Measurements from ENCODE around the gene TBC1D10A. TPM values are rescaled to one million over a fixed set of nuclear protein-coding genes. Genes with fewer than 3 reads are reported as not detected.

The TBC1D10A gene
- total and polyA plus RNA-seq, 12 donors = 3.2 to 9.5 (median 5.7) TPM

DNA sequence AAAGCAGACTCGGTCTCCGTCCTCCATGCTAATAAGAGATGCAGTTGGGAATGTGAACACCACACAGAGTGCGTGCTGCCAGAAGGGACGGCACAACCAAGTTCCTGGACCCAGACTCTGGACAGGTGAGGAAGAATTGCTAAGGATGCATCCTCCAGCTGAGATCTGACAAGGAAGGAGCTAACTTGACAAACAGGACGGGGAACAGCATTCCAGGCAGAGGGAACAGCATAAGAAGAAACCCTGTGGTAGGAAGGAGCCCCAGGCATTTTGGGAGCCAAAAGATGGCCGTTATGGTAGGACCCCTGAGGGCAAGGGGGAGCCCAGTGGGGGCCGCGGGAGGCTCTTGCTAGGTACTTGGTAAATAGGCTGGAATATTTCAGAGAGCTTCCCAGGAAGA, 66.1 kb downstream of the TBC1D10A start:
- TF ChIP-seq, protein P1, sequence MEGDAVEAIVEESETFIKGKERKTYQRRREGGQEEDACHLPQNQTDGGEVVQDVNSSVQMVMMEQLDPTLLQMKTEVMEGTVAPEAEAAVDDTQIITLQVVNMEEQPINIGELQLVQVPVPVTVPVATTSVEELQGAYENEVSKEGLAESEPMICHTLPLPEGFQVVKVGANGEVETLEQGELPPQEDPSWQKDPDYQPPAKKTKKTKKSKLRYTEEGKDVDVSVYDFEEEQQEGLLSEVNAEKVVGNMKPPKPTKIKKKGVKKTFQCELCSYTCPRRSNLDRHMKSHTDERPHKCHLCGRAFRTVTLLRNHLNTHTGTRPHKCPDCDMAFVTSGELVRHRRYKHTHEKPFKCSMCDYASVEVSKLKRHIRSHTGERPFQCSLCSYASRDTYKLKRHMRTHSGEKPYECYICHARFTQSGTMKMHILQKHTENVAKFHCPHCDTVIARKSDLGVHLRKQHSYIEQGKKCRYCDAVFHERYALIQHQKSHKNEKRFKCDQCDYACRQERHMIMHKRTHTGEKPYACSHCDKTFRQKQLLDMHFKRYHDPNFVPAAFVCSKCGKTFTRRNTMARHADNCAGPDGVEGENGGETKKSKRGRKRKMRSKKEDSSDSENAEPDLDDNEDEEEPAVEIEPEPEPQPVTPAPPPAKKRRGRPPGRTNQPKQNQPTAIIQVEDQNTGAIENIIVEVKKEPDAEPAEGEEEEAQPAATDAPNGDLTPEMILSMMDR (IDR thresholded peaks at IDR 0.05) = no peak
- no peaks in the 10 kb centered on the region for H3K9me3 ChIP-seq
- intact Hi-C loops (cut with DNase I) = loop anchor here in 3 of 10 donors (5.0 to 10.0 kb wide), 2 partner anchors 127 to 224 kb away; partner anchors contain the start of gene RNF215 (in 1 of the 3)
- peaks cover 0 to 53% (median 10%) of the 10 kb centered on the region in 9 donors for H3K4me1 ChIP-seq
- no peak overlapping the region for H3K4me3 ChIP-seq
- WGBS, 2 donors = 86 to 87% methylated on average over 8 of the region's 8 CpGs
- DNase-seq = no peak
- H3K36me3 ChIP-seq = peaks cover 0 to 10% (median 0%) of the 10 kb centered on the region in 9 donors
- peaks cover 0 to 31% (median 20%) of the 10 kb centered on the region in 7 donors for H3K27me3 ChIP-seq
- no peak for ATAC-seq
- no peak overlapping the region for H3K27ac ChIP-seq

DNA sequence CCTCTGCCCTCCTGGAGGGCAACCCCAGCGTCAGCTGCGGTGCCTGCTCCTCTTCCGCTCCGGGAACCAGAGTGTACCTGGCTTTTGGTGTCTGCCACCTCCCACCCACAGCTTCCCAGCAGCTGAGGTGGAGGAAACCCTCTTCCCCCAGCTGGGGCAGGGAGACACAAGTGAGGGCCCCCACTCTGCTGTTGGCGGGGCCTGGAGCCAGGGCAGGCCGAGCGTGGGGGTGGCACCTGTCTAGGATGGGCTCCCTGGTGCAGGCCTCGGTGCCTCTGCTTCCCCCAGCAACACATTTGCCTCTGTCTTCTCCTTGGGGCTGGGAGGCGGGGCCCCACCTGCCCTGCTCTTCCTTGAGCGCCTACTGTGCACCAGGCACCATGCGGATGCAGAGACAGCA, 66.5 kb downstream of the TBC1D10A start:
- WGBS, 2 donors = 91 to 93% methylated on average over 11 of the region's 11 CpGs
- TF ChIP-seq, protein P1 (IDR thresholded peaks at IDR 0.05) = no peak
- Histone ChIP-seq H3K9me3 (no peaks in the 10 kb centered on the region), H3K27me3 (peaks cover 0 to 33% (median 20%) of the 10 kb centered on the region in 7 donors), H3K36me3 (peaks cover 0 to 10% (median 0%) of the 10 kb centered on the region in 9 donors), H3K4me1 (peaks cover 0 to 51% (median 10%) of the 10 kb centered on the region in 9 donors), H3K4me3 (no peak overlapping the region), H3K27ac (no peak overlapping the region)
- DNase-seq = no peak
- intact Hi-C loops (cut with DNase I) = loop anchor here in 3 of 10 donors (5.0 to 10.0 kb wide), 2 partner anchors 127 to 225 kb away; partner anchors contain the start of gene RNF215 (in 1 of the 3)
- ATAC-seq = no peak

DNA sequence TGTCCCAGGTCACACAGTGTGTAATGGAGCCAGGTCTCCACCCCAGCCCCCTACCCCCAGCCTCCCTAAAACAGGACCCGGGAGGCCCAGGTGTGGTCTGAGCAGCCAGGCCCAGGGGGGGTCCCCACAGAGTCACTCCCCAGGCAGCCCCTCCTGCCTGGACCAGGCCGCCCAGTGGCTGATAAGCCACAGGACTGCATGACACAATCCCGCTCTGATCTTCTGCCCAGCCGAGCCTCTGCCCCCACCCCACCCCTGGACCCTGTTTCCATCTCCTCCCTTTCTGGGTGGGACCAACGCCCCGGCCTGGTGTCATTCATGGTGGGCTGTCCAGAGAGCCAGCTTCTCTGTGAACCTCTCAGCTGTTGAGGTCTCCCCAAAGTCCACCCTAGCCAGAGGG, 72.4 kb downstream of the TBC1D10A start:
- intact Hi-C loops (cut with DNase I) = loop anchor here in 2 of 10 donors (2.0 to 5.0 kb wide), 2 partner anchors 47 to 146 kb away; no protein-coding TSS in a partner anchor
- H3K4me1 ChIP-seq = peaks cover 0 to 55% (median 21%) of the 10 kb centered on the region in 9 donors
- DNase-seq (no peak), ATAC-seq (no peak)
- no peak overlapping the region for H3K4me3 ChIP-seq
- peak overlapping the region in 2 of 10 donors; percentile 62 to 88 for H3K27ac ChIP-seq
- TF ChIP-seq, protein P1 (IDR thresholded peaks at IDR 0.05) = no peak
- no peaks in the 10 kb centered on the region for H3K9me3 ChIP-seq
- WGBS, 2 donors = 58 to 62% methylated on average over 6 of the region's 6 CpGs
- H3K27me3 ChIP-seq = peaks cover 0 to 43% (median 24%) of the 10 kb centered on the region in 7 donors
- H3K36me3 ChIP-seq = no peaks in the 10 kb centered on the region

DNA sequence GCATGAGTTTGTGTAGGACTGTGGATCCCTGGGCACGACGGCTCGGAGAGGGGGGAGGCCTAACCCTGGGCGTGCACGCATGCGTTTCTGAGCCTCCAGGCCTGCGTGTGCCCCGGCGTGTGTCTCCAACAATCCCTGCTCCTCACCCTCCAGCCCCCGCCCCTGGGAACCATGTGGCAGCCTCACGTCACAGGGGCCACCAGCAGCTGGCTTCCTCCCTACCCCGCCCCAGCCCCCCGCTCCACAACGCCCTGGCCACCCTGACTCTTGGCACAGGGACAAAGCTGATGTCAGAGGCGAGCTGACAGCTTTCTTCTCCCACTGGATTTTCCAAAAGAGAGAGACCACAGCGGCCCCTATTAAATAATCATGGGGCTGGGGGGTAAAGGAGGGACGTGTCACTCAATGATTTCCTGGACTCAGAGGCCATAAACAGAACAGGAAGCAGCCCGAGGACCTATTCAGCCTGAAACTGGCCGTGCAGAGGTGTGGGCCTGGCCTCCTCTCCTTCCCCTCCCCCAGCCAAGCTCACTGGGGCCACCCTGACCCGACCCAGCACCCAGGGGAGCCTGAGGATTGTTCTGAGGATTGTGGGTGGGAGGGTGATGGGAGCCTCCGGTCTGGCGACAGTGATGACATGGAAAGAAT, 73.4 kb downstream of the TBC1D10A start:
- intact Hi-C loops (cut with DNase I) = loop anchor here in 1 of 10 donors (5.0 kb wide), 1 partner anchor 46 kb away; no protein-coding TSS in a partner anchor
- 25 to 29% methylated on average over 22 of the region's 22 CpGs for WGBS, 2 donors
- DNase-seq (peak; percentile 78 to 80), ATAC-seq (peak; percentile 21 to 61 (median 44))
- Histone ChIP-seq H3K9me3 (no peaks in the 10 kb centered on the region), H3K27ac (peak overlapping the region in 4 of 10 donors; percentile 43 to 88 (median 55)), H3K4me1 (peaks cover 5 to 64% (median 21%) of the 10 kb centered on the region in 9 donors), H3K36me3 (no peaks in the 10 kb centered on the region), H3K4me3 (no peak overlapping the region), H3K27me3 (peaks cover 0 to 46% (median 33%) of the 10 kb centered on the region in 7 donors)
- TF ChIP-seq, protein P1 (IDR thresholded peaks at IDR 0.05) = no peak
